H9 (cell line): ENCODE data around the gene ACOXL. TPM values are rescaled to one million over a fixed set of nuclear protein-coding genes. Genes with fewer than 3 reads are reported as not detected.
A peak's percentile ranks its signal among the peaks of the same experiment; 100 is the strongest.

Source experiments
- DNase-seq: peaks from one replicate; pipeline ENCODE4 v3.0.0-alpha.2; 2017
- H2AFZ ChIP-seq: one replicate; pipeline ENCODE4 v1.6.1; 2013; ENCODE audit warnings: mild to moderate bottlenecking, low read length, control low read depth, moderate library complexity
- H2AK5ac ChIP-seq: 2 replicates; pipeline ENCODE4 v1.6.1; 2013; ENCODE audit warnings: low read length, control low read depth, mixed read lengths; ENCODE audit not compliant: insufficient read length
- H2BK120ac ChIP-seq: one replicate; pipeline ENCODE4 v1.6.1; 2013; ENCODE audit warnings: low read depth, mild to moderate bottlenecking, low read length, control low read depth, inconsistent platforms; ENCODE audit not compliant: poor library complexity, severe bottlenecking
- H2BK12ac ChIP-seq: 2 replicates; pipeline ENCODE4 v1.6.1; 2013; ENCODE audit warnings: low read length, control low read depth, mixed read lengths, low read depth; ENCODE audit not compliant: insufficient read length
- H2BK15ac ChIP-seq: 2 replicates; pipeline ENCODE4 v1.6.1; 2013; ENCODE audit warnings: low read depth, low read length, control low read depth
- H2BK20ac ChIP-seq: one replicate; pipeline ENCODE4 v1.6.1; 2013; ENCODE audit warnings: low read depth, mild to moderate bottlenecking, low read length, control low read depth, inconsistent platforms; ENCODE audit not compliant: poor library complexity, severe bottlenecking
- H2BK5ac ChIP-seq: 2 replicates; pipeline ENCODE4 v1.6.1; 2013; ENCODE audit warnings: low read length, control low read depth, mixed read lengths; ENCODE audit not compliant: insufficient read length
- H3K14ac ChIP-seq: 2 replicates; pipeline ENCODE4 v1.6.1; 2013; ENCODE audit warnings: low read length, control low read depth; ENCODE audit not compliant: insufficient read depth
- H3K18ac ChIP-seq: 2 replicates; pipeline ENCODE4 v1.6.1; 2013; ENCODE audit warnings: low read depth, mild to moderate bottlenecking, mixed read lengths, low read length, control low read depth; ENCODE audit not compliant: insufficient read length
- H3K23ac ChIP-seq: 2 replicates; pipeline ENCODE4 v1.6.1; 2013; ENCODE audit warnings: low read length, control low read depth, mixed read lengths, low read depth; ENCODE audit not compliant: insufficient read length
- H3K23me2 ChIP-seq: 2 replicates; pipeline ENCODE4 v1.6.1; 2013; ENCODE audit warnings: low read depth, mild to moderate bottlenecking, mixed read lengths, low read length, control low read depth; ENCODE audit not compliant: insufficient read length, poor library complexity, severe bottlenecking
- H3K27ac ChIP-seq: 2 replicates; pipeline ENCODE4 v1.5.1; 2013; ENCODE audit warnings: low read length, control low read depth, mixed read lengths, low read depth; ENCODE audit not compliant: insufficient read length
- H3K27me3 ChIP-seq: 2 replicates; pipeline ENCODE4 v1.6.1; 2013; ENCODE audit warnings: low read length, control low read depth, inconsistent platforms; ENCODE audit not compliant: insufficient read depth
- H3K4ac ChIP-seq: 2 replicates; pipeline ENCODE4 v1.6.1; 2013; ENCODE audit warnings: low read depth, mild to moderate bottlenecking, control low read depth, inconsistent platforms, low read length, moderate library complexity
- H3K4me1 ChIP-seq: 2 replicates; pipeline ENCODE4 v1.6.1; 2013; ENCODE audit warnings: low read length, control low read depth, inconsistent platforms; ENCODE audit not compliant: insufficient read depth
- H3K4me2 ChIP-seq: 2 replicates; pipeline ENCODE4 v1.6.1; 2013; ENCODE audit warnings: low read length, control low read depth, mixed read lengths; ENCODE audit not compliant: insufficient read length, insufficient read depth
- H3K56ac ChIP-seq: 2 replicates; pipeline ENCODE4 v1.6.1; 2013; ENCODE audit warnings: low read depth, mild to moderate bottlenecking, mixed read lengths, low read length, control low read depth; ENCODE audit not compliant: insufficient read length
- H3K79me1 ChIP-seq: 2 replicates; pipeline ENCODE4 v1.6.1; 2013; ENCODE audit warnings: low read depth, mild to moderate bottlenecking, moderate library complexity, low read length, control low read depth, inconsistent platforms; ENCODE audit not compliant: insufficient read depth, poor library complexity, severe bottlenecking
- H3K79me2 ChIP-seq: 2 replicates; pipeline ENCODE4 v1.6.1; 2013; ENCODE audit warnings: low read length, control low read depth, inconsistent platforms; ENCODE audit not compliant: insufficient read depth
- H3K9ac ChIP-seq: 2 replicates; pipeline ENCODE4 v1.6.1; 2013; ENCODE audit warnings: low read length, control low read depth, mixed read lengths; ENCODE audit not compliant: insufficient read length; ENCODE audit errors: extremely low read depth
- H3K9me3 ChIP-seq: one replicate; pipeline ENCODE4 v1.6.1; 2013; ENCODE audit warnings: low read depth, low read length, inconsistent platforms; ENCODE audit not compliant: control insufficient read depth
- H3T11ph ChIP-seq: one replicate; pipeline ENCODE4 v1.6.1; 2013; ENCODE audit warnings: mild to moderate bottlenecking, low read length, control low read depth, inconsistent platforms
- H4K20me1 ChIP-seq: one replicate; pipeline ENCODE4 v1.6.1; 2013; ENCODE audit not compliant: control insufficient read depth, insufficient read length, insufficient read depth
- H4K5ac ChIP-seq: 2 replicates; pipeline ENCODE4 v1.6.1; 2013; ENCODE audit warnings: low read depth, mild to moderate bottlenecking, mixed read lengths, low read length, control low read depth; ENCODE audit not compliant: insufficient read length
- H4K8ac ChIP-seq: replicated peaks from 2 replicates; pipeline ENCODE4 v1.6.1; 2013; ENCODE audit warnings: low read length, control low read depth, mixed read lengths, low read depth; ENCODE audit not compliant: insufficient read length
- H4K91ac ChIP-seq: 2 replicates; pipeline ENCODE4 v1.6.1; 2013; ENCODE audit warnings: low read depth, mild to moderate bottlenecking, moderate library complexity, mixed read lengths, low read length, control low read depth; ENCODE audit not compliant: insufficient read length
- H3K27ac Mint-ChIP-seq, 3 experiments: 2 replicates in 2 of 3; 3 replicates in 1 of 3; pipeline ENCODE4 v1.8.0; 2020 to 2021; ENCODE audit warnings: mixed read lengths in 3 of 3, mild to moderate bottlenecking in 1 of 3, moderate library complexity in 1 of 3
- H3K27me3 Mint-ChIP-seq: 2 replicates; pipeline ENCODE4 v1.8.0; 2021; ENCODE audit warnings: low read depth, mild to moderate bottlenecking, moderate library complexity, mixed read lengths
- H3K36me3 Mint-ChIP-seq, 3 experiments: 2 replicates in 2 of 3; 3 replicates in 1 of 3; pipeline ENCODE4 v1.8.0; 2020 to 2021; ENCODE audit warnings: low read depth in 3 of 3, mixed read lengths in 3 of 3; ENCODE audit not compliant: insufficient read depth in 1 of 3
- H3K4me1 Mint-ChIP-seq, 2 experiments: 2 replicates each; pipeline ENCODE4 v1.8.0; 2020; ENCODE audit warnings: mixed read lengths in 2 of 2
- H3K4me3 Mint-ChIP-seq, 2 experiments: 2 replicates in 1 of 2; 3 replicates in 1 of 2; pipeline ENCODE4 v1.8.0; 2020 to 2021; ENCODE audit warnings: mild to moderate bottlenecking in 2 of 2, mixed read lengths in 2 of 2, moderate library complexity in 1 of 2
- H3K9me3 Mint-ChIP-seq, 2 experiments: 2 replicates in 1 of 2; 3 replicates in 1 of 2; pipeline ENCODE4 v1.8.0; 2020; ENCODE audit warnings: mild to moderate bottlenecking in 2 of 2, mixed read lengths in 2 of 2, moderate library complexity in 1 of 2
- WGBS: extraction: QIAGEN DNeasy Blood & Tissue Kit; methylation state at CpG from one replicate; pipeline ENCODE4 v1.1.7; 2013; ENCODE audit warnings: missing lambda C conversion rate, low lambda C conversion rate, mixed read lengths; ENCODE audit not compliant: insufficient read length; ENCODE audit errors: extremely low coverage; 5-methylcytosine and 5-hydroxymethylcytosine counted together
- total RNA-seq: library from RNA; stranded (reverse); gene quantifications from 2 replicates; pipeline ENCODE4 v1.2.1, GENCODE V29; 2021
- TF ChIP-seq, protein P1 (sequence below): fragments of 200-600 bp; sonication (generic); conservative IDR thresholded peaks from 3 replicates; pipeline ENCODE4 v1.8.0; 2021; ENCODE audit warnings: antibody characterized with exemption, mild to moderate bottlenecking

Gene ACOXL
- total RNA-seq, 1 experiment from 2014 or later = 37.6 TPM

- Mint-ChIP-seq H3K36me3 (peaks cover 15 to 42% (median 40%) of the 10 kb centered on the region in 3 experiments), H3K9me3 (peaks cover 3 to 5% of the 10 kb centered on the region in 2 experiments; a peak in 3 of 5 replicates), H3K27me3 (peaks cover 34% of the 10 kb centered on the region), H3K4me3 (peak overlapping the region; percentile 86 to 88), H3K27ac (peak overlapping the region in 2 of 3 experiments; percentile 59 to 94; a peak in 3 of 7 replicates), H3K4me1 (peaks cover 20 to 23% of the 10 kb centered on the region in 2 experiments)
- Histone ChIP-seq H3K14ac (peak overlapping the region; percentile 83), H4K20me1 (no peaks in the 10 kb centered on the region), H2BK15ac (no peak overlapping the region), H3K4me1 (no peaks in the 10 kb centered on the region), H2AFZ (no peak overlapping the region), H2BK12ac (no peak overlapping the region), H3K79me2 (no peaks in the 10 kb centered on the region), H2BK120ac (no peak overlapping the region), H3K9ac (peak overlapping the region; percentile 72), H3K27ac (no peak overlapping the region), H3K79me1 (peaks cover 4% of the 10 kb centered on the region), H4K8ac (no peak overlapping the region), H2AK5ac (no peak overlapping the region), H3K4ac (no peak overlapping the region), H4K5ac (no peak overlapping the region), H3K23ac (no peak overlapping the region), H3K9me3 (no peaks in the 10 kb centered on the region), H2BK20ac (no peak overlapping the region), H3T11ph (no peak overlapping the region), H3K4me2 (peak overlapping the region; percentile 70), H3K56ac (no peak overlapping the region), H2BK5ac (no peak overlapping the region), H3K23me2 (peaks cover 40% of the 10 kb centered on the region), H3K27me3 (peaks cover 26% of the 10 kb centered on the region), H3K18ac (peak overlapping the region; percentile 93), H4K91ac (no peak overlapping the region)
- no CpG with 5 or more reads among the region's 92 CpGs for WGBS
- TF ChIP-seq, protein P1, sequence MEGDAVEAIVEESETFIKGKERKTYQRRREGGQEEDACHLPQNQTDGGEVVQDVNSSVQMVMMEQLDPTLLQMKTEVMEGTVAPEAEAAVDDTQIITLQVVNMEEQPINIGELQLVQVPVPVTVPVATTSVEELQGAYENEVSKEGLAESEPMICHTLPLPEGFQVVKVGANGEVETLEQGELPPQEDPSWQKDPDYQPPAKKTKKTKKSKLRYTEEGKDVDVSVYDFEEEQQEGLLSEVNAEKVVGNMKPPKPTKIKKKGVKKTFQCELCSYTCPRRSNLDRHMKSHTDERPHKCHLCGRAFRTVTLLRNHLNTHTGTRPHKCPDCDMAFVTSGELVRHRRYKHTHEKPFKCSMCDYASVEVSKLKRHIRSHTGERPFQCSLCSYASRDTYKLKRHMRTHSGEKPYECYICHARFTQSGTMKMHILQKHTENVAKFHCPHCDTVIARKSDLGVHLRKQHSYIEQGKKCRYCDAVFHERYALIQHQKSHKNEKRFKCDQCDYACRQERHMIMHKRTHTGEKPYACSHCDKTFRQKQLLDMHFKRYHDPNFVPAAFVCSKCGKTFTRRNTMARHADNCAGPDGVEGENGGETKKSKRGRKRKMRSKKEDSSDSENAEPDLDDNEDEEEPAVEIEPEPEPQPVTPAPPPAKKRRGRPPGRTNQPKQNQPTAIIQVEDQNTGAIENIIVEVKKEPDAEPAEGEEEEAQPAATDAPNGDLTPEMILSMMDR = no peak
- peak; percentile 83 for DNase-seq
Observed at GRCh38 chr2:111122631-111123421, 390.5 kb downstream of the ACOXL start.
